DOHH2 (cell line): ENCODE measurements around the gene ASTL.

Experiments
- CTCF ChIP-seq: fragments of 200-600 bp; sonication (generic); IDR thresholded peaks from one replicate; pipeline ENCODE4 v1.5.1; 2014; ENCODE audit warnings: antibody characterized with exemption, mild to moderate bottlenecking, low read depth, low read length; ENCODE audit not compliant: poor library complexity, severe bottlenecking
- EZH2phosphoT487 ChIP-seq: fragments of 200-600 bp; sonication (generic); IDR thresholded peaks from 2 replicates; pipeline ENCODE4 v1.6.1; 2017; ENCODE audit warnings: borderline replicate concordance, mild to moderate bottlenecking, antibody characterized with exemption, low read length, moderate library complexity, mixed read lengths

- no peak for TF ChIP-seq CTCF
- TF ChIP-seq EZH2phosphoT487 = no peak
These were observed 8.7 kb upstream of the ASTL start for GRCh38 chr2:96146881-96147592.
